NK-92 treated with Interleukin-12 subunit alpha and Interleukin-12 subunit beta, amount 100 ng/mL, for 24 hours (cell line): ENCODE results near the gene ITGA11.
"Not testable (repeated sequence)": the region's sequence is repeated elsewhere in the genome, so short reads cannot be mapped to it uniquely, and the experiment has no call there.

Experiments
- DNase-seq: peaks from one replicate; lab custom pipeline; 2025; lab: John Stamatoyannopoulos, UW

Gene ITGA11

GRCh38 chr15:68423359-68424296 lies 8.3 kb downstream of the ITGA11 start:
- DNase-seq = no peak

- not testable (repeated sequence) for DNase-seq
These were observed 9.4 kb downstream of the ITGA11 start for GRCh38 chr15:68422403-68423145.

GRCh38 chr15:68421798-68422402 lies 10.1 kb downstream of the ITGA11 start:
- no peak for DNase-seq

DNA sequence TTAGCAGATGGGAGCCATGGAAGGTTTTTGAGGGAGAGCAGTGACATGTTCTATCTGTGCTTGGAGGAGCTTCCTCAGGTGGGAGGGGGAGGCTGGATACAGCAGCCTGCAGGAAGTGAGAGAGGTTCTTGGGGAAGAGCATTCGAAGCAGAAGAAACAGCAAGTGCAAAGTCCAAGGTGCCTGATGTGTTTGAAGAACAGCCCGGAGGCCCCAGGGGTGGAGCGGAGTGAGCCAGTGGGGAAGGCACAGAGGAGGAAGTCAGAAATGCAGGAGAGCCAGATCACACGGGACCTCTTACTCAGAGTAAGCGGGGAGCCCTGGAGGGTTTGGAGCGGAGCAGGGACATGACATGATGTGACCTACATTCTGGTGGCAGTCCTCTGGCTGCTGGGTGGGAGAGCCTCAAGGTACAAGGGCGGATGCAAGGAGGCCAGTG lies 10.8 kb downstream of the ITGA11 start:
- DNase-seq = no peak

- DNase-seq = no peak
These were observed 11.7 kb downstream of the ITGA11 start for GRCh38 chr15:68420186-68420684.

DNA sequence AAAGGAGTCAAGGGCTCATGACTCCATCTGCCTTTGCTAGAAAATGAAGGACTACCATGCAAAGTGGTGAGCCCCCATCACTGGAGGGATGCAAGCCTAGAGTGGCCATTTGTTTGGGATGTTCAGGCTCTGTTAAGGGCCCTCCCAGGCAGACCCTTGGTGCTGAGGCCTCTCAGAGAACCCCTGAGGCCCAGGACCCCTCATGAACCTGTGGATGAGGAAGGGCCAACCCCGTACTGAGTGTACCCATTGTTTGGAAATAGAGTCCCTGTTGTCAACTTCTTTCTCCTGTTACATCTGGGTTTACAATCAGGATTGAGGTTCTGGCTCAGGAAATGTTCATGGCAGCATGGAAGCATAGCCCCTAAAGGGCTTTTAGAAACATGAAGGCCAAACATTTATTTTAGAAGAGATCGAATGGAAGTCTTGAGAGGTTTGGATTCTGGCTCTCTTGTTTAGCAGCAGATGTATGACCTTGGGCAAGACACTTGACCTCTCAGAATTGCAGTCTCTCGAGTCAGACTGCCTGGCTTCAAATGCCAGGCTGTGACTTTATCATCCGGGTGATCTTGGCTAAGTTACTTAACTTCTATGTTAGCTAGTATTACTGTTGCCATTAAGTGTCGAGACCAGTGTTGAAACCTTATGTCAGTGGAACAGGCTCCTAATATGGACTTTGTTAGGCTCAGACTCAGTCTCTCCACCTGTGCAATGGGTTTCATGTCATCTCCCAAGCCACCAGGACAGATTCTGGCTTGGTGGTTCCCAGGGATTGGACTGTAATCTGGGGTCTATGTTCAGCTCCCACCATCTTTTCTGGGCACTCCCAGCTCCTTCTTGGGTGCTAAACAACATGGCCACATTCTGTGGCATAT lies 12.4 kb downstream of the ITGA11 start:
- no peak for DNase-seq

GRCh38 chr15:68418611-68419161 lies 13.3 kb downstream of the ITGA11 start:
- no peak for DNase-seq

- DNase-seq = no peak
These were observed 14.1 kb downstream of the ITGA11 start for GRCh38 chr15:68417897-68418296.

DNA sequence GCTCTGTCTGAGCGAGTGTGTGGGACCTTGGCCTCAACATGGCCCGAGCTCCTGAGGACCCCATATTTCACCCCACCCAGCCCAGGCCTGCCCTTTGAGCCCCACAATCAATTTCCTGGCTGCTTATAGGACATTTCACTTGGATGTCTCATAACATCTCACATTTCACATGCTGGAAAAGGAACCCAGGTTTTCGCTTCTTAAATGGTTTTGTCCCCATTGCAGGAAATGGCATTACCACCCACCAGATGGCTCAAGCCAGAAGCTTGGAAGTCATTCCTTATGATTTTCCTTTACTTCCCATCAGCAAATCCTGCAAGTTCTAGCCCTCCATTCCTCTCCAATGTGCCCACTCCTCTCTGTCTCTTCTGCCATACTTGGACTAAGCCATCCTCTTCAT lies 14.9 kb downstream of the ITGA11 start:
- no peak for DNase-seq

GRCh38 chr15:68416158-68416535 lies 15.8 kb downstream of the ITGA11 start:
- no peak for DNase-seq

GRCh38 chr15:68415501-68416157 lies 16.3 kb downstream of the ITGA11 start:
- DNase-seq = no peak

GRCh38 chr15:68415061-68415460 lies 16.9 kb downstream of the ITGA11 start:
- no peak for DNase-seq

DNA sequence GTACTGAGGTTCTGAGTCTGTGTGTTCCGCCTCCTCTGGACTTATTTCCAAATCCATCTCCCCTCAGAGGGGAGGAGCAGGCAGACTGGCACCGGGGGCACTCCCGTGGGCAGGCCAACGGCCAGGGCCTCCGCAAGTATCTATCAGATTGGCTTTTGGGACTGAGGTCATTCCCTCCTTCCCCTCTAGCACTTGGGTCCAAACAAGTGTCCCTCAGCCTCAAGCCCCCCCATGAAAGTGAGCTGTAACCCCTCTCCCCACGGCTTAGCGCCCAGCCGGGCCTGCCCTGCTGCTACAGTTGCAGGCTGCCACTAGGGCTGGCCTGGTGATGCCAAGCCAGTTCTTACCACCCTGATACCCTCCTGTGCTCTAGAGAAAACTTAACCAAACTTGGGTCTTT lies 17.4 kb downstream of the ITGA11 start:
- DNase-seq = no peak

GRCh38 chr15:68414206-68414555 lies 17.8 kb downstream of the ITGA11 start:
- no peak for DNase-seq

DNA sequence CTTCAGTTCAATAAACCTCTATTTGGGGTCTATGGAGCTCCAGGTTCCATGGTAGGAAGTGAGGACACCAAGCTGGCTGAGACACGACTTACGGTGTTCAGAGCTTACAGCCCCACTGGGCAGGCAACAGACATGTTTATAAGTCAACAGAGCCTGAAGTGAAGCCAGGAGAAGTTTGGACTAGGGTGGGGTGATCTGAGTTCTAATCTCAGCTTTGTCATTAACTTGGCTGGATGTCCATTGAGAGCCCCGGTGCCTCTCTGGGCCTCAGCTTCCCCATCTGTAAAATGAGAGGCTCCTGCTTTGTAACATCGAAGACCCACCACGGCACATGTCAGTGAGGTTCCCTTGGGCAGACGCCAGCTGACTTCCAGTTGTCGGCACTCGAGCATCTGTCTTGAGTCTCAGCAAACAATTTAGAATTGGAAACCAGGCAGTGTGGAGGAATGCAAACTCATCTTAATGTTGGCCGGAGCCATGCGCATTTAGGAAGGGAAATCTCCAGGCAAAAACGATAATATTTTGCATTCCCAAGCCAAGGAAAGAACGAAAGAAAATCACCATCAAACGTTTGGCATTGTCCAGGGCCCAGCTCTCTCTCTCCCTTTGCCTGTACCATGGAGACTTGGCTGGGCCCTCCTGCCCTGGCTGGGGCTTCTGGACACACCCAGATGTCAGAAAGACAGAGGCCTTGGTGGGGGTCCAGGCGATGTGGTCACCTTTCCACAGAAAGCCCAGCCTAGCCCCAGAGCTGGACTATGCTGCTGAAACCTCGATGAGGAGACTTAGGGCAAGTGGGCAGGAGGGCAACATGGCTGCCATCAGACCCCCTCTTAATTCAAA lies 18.4 kb downstream of the ITGA11 start:
- DNase-seq = no peak

DNA sequence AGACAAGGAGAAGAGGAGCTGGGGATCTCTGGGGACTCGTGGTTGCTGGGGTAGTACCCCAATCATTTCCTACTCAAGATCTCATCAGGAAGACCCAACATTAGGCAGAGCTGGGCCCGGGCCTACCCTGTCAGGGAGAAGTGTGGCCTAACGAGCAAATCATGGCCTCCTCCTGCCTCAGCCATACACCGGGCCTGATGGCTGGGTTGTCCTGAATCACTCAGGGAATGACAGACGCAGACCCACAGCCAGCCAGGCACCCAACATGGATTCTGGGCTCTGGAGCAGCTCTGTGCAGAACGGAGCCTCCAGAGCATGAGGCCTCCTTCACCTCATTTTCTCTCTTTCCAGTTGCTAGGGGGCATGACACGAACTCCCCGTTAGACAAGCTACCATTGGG lies 19.7 kb downstream of the ITGA11 start:
- DNase-seq = no peak

GRCh38 chr15:68411735-68412134 lies 20.2 kb downstream of the ITGA11 start:
- no peak for DNase-seq

- DNase-seq = no peak
These were observed 20.7 kb downstream of the ITGA11 start for GRCh38 chr15:68411343-68411675.

GRCh38 chr15:68410466-68411342 lies 21.3 kb downstream of the ITGA11 start:
- DNase-seq = no peak
